Measurements from ENCODE around the gene PPFIA2. TPM values are rescaled to one million over a fixed set of nuclear protein-coding genes. Genes with fewer than 3 reads are reported as not detected.

The PPFIA2 gene
- total RNA-seq, 1 experiment from 2014 or later = not detected

GRCh38 chr12:81723361-81723760 is 35.8 kb downstream of the PPFIA2 start:
- intact Hi-C loops (cut with micrococcal nuclease; ENCODE audit: unreplicated experiment) = no loop called here
- Mint-ChIP-seq H3K36me3 (ENCODE audit: insufficient read depth, unreplicated experiment) (no peaks in the 10 kb centered on the region), H3K27ac (ENCODE audit: unreplicated experiment) (no peak overlapping the region), H3K4me3 (ENCODE audit: unreplicated experiment) (no peak overlapping the region), H3K4me1 (ENCODE audit: low read depth, unreplicated experiment) (no peaks in the 10 kb centered on the region), H3K9me3 (ENCODE audit: unreplicated experiment) (no peaks in the 10 kb centered on the region), H3K27me3 (ENCODE audit: insufficient read depth, unreplicated experiment) (no peaks in the 10 kb centered on the region)
- Histone ChIP-seq H3K4me3 (ENCODE audit: low read depth, low read length) (no peak overlapping the region), H3K9me3 (no peaks in the 10 kb centered on the region), H3K4me1 (no peaks in the 10 kb centered on the region), H3K36me3 (ENCODE audit: control insufficient read depth, insufficient read depth, low read length) (no peaks in the 10 kb centered on the region), H3K27me3 (replicated peaks; ENCODE audit: control insufficient read depth, insufficient read depth, low read length) (no peaks in the 10 kb centered on the region)
- no peak for TF ChIP-seq CTCF (IDR thresholded peaks at IDR 0.05; ENCODE audit: insufficient read depth in 1 of 2, low read depth in 1 of 2, low read length in 1 of 2, severe bottlenecking in 1 of 2, unreplicated experiment in 1 of 2)
- ChIA-PET CTCF (no interaction called here), POLR2A (no interaction called here)
- no TSS peak for BruUV-seq (replicated peaks)
- DNase-seq = no peak

GRCh38 chr12:81722004-81722403 is 37.1 kb downstream of the PPFIA2 start:
- no peak overlapping the region for H3K4me3 ChIP-seq (ENCODE audit: low read depth, low read length)
- BruUV-seq (replicated peaks) = no TSS peak
- H3K36me3 ChIP-seq (ENCODE audit: control insufficient read depth, insufficient read depth, low read length) = no peaks in the 10 kb centered on the region
- no peak for TF ChIP-seq CTCF (IDR thresholded peaks at IDR 0.05; ENCODE audit: insufficient read depth in 1 of 2, low read depth in 1 of 2, low read length in 1 of 2, severe bottlenecking in 1 of 2, unreplicated experiment in 1 of 2)
- no peaks in the 10 kb centered on the region for H3K9me3 Mint-ChIP-seq (ENCODE audit: unreplicated experiment)
- H3K9me3 ChIP-seq = no peaks in the 10 kb centered on the region
- H3K4me1 Mint-ChIP-seq (ENCODE audit: low read depth, unreplicated experiment) = no peaks in the 10 kb centered on the region
- no peak overlapping the region for H3K4me3 Mint-ChIP-seq (ENCODE audit: unreplicated experiment)
- no peaks in the 10 kb centered on the region for H3K27me3 Mint-ChIP-seq (ENCODE audit: insufficient read depth, unreplicated experiment)
- DNase-seq = no peak
- no peaks in the 10 kb centered on the region for H3K4me1 ChIP-seq
- POLR2A ChIA-PET = no interaction called here
- CTCF ChIA-PET = no interaction called here
- no peak overlapping the region for H3K27ac Mint-ChIP-seq (ENCODE audit: unreplicated experiment)
- no peaks in the 10 kb centered on the region for H3K36me3 Mint-ChIP-seq (ENCODE audit: insufficient read depth, unreplicated experiment)
- H3K27me3 ChIP-seq (replicated peaks; ENCODE audit: control insufficient read depth, insufficient read depth, low read length) = no peaks in the 10 kb centered on the region
- intact Hi-C loops (cut with micrococcal nuclease; ENCODE audit: unreplicated experiment) = no loop called here

DNA sequence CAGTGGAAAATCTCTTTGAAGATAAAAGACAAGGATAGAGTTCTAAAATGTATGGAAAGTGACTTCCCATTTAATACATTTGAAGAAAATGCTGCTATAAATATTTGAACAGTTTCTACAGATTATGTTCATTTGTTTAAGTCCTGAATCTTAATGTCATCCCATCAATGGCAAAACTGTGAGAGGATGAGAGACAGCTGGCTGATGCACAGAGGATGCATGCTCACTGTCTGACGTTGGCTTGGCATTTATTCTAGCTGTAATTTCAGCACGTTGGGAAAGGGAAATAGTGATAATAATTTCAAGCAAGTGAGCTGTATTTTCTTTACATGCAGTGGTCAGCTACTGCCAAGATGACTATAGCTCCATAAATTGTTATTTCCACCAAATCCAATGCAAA is 40.5 kb downstream of the PPFIA2 start:
- no peak for DNase-seq
- H3K4me3 Mint-ChIP-seq (ENCODE audit: unreplicated experiment) = no peak overlapping the region

More for the DNA sequence above, 40.5 kb downstream of the PPFIA2 start:
- Mint-ChIP-seq H3K27ac (ENCODE audit: unreplicated experiment) (no peak overlapping the region), H3K4me1 (ENCODE audit: low read depth, unreplicated experiment) (no peaks in the 10 kb centered on the region), H3K9me3 (ENCODE audit: unreplicated experiment) (no peaks in the 10 kb centered on the region), H3K36me3 (ENCODE audit: insufficient read depth, unreplicated experiment) (no peaks in the 10 kb centered on the region), H3K27me3 (ENCODE audit: insufficient read depth, unreplicated experiment) (no peaks in the 10 kb centered on the region)
- ChIA-PET POLR2A (no interaction called here), CTCF (no interaction called here)
- Histone ChIP-seq H3K4me1 (no peaks in the 10 kb centered on the region), H3K27me3 (replicated peaks; ENCODE audit: control insufficient read depth, insufficient read depth, low read length) (no peaks in the 10 kb centered on the region), H3K9me3 (no peaks in the 10 kb centered on the region), H3K36me3 (ENCODE audit: control insufficient read depth, insufficient read depth, low read length) (no peaks in the 10 kb centered on the region), H3K4me3 (ENCODE audit: low read depth, low read length) (no peak overlapping the region)
- intact Hi-C loops (cut with micrococcal nuclease; ENCODE audit: unreplicated experiment) = no loop called here
- BruUV-seq (replicated peaks) = no TSS peak
- no peak for TF ChIP-seq CTCF (IDR thresholded peaks at IDR 0.05; ENCODE audit: insufficient read depth in 1 of 2, low read depth in 1 of 2, low read length in 1 of 2, severe bottlenecking in 1 of 2, unreplicated experiment in 1 of 2)
